Measurements from ENCODE around the gene PNRC1.
"Not testable (repeated sequence)": the region's sequence is repeated elsewhere in the genome, so short reads cannot be mapped to it uniquely, and the experiment has no call there.

Gene PNRC1

DNA sequence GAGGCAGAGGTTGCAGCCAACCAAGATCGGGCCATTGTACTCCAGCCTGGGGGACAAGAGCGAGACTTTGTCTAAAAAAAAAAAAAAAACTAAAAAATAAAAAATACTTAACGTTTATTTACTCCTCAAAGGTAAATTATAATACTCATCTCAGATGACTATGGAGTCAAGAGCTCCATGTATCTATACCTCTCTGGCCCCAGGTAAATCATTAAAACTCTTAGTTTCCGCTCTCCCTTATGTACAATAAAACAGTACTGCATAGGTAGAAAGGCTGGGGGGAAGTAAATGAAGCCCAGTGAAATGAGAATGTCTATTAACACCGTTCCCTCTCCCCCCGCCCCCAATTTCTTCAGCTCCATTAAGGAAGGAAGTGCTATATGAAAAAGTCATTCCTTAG lies 36.2 kb downstream of the PNRC1 start:
- Histone ChIP-seq H3K27ac (ENCODE audit: low read depth, low read length) (no peak overlapping the region), H3K27me3 (ENCODE audit: control insufficient read depth in 1 of 2, insufficient read depth in 2 of 2, low read length in 2 of 2) (no peaks in the 10 kb centered on the region), H3K4me3 (ENCODE audit: low read depth in 1 of 2, low read length in 2 of 2) (peak overlapping the region in 1 of 2 donors; percentile 62), H3K9me3 (ENCODE audit: low read length) (no peaks in the 10 kb centered on the region), H3K4me1 (ENCODE audit: insufficient read depth, low read length) (peaks cover 4% of the 10 kb centered on the region), H3K36me3 (ENCODE audit: insufficient read depth, low read length) (no peaks in the 10 kb centered on the region), H3K9ac (ENCODE audit: low read length) (no peak overlapping the region)

DNA sequence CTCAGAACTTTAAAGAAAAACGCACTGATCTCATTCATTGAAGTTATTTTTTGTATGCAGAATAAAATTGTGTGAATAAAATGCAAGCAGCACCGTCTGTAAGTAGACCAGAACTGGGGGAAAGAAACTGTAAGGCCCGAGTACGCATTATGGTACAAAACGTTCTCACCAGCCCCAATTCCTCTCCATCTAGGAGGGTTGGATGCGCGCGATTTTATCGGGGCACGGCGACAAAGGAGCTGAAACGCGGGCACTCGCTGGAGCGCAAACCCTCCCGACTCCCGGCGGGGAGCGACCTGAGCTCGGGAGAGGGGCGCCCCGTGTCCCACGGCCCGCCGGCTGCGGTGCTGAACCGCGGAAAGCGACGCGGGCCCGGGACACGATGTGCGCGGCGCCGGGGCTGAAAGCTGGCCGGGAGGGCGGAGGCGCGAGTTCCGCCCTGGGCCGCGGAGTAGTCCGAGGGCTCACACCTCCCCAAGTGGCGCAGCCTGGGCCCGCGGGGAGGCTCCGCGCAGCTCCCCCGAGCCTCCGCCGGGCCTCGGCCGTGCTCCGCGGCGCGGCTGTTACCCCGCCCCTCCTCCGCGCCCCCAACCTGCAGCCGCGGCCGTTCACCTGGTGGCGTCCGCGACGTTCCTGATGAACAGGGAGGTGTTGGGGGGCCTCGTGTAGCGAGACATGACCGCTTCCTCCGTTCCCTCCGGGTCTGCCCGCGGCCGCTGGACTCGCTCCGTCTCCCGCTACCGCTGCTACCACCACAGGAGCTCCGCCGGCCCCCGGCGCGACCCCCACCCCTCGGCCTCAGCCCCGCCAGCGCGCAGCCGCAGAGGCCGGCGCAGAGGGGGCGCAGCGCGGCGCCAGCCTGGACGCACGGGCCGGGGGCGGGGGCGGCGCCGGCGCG lies 36.9 kb downstream of the PNRC1 start, which contains the start of gene SRSF12:
TSS of gene SRSF12 (minus strand) at position 861 of the 898 bp plus-strand sequence. CDS start at position 677, 184 bp downstream.
- Histone ChIP-seq H3K27me3 (ENCODE audit: control insufficient read depth in 1 of 2, insufficient read depth in 2 of 2, low read length in 2 of 2) (no peaks in the 10 kb centered on the region), H3K9me3 (ENCODE audit: low read length) (no peaks in the 10 kb centered on the region), H3K27ac (ENCODE audit: low read depth, low read length) (peak within 1 kb of the TSS; percentile 64), H3K4me3 (ENCODE audit: low read depth in 1 of 2, low read length in 2 of 2) (peak within 1 kb of the TSS; percentile 52 to 62), H3K4me1 (ENCODE audit: insufficient read depth, low read length) (peaks cover 4% of the 10 kb centered on the region), H3K9ac (ENCODE audit: low read length) (no peak within 1 kb of the TSS), H3K36me3 (ENCODE audit: insufficient read depth, low read length) (no peaks in the 10 kb centered on the region)

DNA sequence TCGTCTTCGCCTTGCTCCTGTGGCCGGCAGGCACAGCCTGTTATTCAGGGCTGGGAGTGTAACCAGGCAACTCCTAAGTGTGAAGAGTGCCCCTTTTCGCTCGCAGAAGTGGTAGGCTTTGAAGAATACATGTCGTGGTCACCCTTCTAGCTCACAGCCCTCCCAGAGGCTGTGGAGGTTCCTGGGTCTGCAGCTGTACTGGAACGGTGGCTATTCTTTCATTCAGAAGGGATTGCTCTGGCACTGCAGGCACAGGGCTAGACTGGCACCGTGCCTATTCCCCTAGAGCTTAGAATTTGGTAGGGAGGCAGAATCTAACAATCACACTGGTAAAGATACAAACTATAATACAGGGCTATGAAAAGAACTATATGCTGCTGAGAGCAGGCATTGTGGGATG lies 38.4 kb downstream of the PNRC1 start:
- H3K27me3 ChIP-seq (ENCODE audit: control insufficient read depth in 1 of 2, insufficient read depth in 2 of 2, low read length in 2 of 2): no peaks in the 10 kb centered on the region
- no peaks in the 10 kb centered on the region for H3K9me3 ChIP-seq (ENCODE audit: low read length)
- H3K4me3 ChIP-seq (ENCODE audit: low read depth in 1 of 2, low read length in 2 of 2): no peak overlapping the region
- H3K36me3 ChIP-seq (ENCODE audit: insufficient read depth, low read length): no peaks in the 10 kb centered on the region
- no peak overlapping the region for H3K9ac ChIP-seq (ENCODE audit: low read length)
- H3K4me1 ChIP-seq (ENCODE audit: insufficient read depth, low read length): peaks cover 4% of the 10 kb centered on the region
- H3K27ac ChIP-seq (ENCODE audit: low read depth, low read length): no peak overlapping the region

DNA sequence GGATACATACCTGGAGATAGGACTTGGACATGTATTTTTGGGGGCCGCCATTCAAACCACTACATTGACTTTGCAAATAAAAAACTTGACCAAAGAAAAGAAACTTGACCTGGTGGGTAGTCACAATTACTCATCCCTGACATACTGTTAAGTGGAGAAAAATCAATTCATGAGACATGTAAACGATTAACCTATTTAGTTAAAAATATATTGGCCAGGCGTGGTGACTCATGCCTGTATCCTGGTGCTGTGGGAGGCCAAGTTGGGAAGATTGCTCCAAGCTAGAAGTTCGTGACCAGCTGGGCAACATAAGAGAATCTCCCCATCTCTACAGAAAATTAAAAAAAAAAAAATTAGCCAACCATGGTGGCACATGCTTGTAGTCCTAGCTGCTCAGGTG lies 39.8 kb downstream of the PNRC1 start:
- Histone ChIP-seq H3K9me3 (ENCODE audit: low read length) (no peaks in the 10 kb centered on the region), H3K9ac (ENCODE audit: low read length) (no peak overlapping the region), H3K27ac (ENCODE audit: low read depth, low read length) (no peak overlapping the region), H3K4me3 (ENCODE audit: low read depth in 1 of 2, low read length in 2 of 2) (no peak overlapping the region), H3K36me3 (ENCODE audit: insufficient read depth, low read length) (no peaks in the 10 kb centered on the region), H3K27me3 (ENCODE audit: control insufficient read depth in 1 of 2, insufficient read depth in 2 of 2, low read length in 2 of 2) (no peaks in the 10 kb centered on the region), H3K4me1 (ENCODE audit: insufficient read depth, low read length) (peaks cover 4% of the 10 kb centered on the region)

DNA sequence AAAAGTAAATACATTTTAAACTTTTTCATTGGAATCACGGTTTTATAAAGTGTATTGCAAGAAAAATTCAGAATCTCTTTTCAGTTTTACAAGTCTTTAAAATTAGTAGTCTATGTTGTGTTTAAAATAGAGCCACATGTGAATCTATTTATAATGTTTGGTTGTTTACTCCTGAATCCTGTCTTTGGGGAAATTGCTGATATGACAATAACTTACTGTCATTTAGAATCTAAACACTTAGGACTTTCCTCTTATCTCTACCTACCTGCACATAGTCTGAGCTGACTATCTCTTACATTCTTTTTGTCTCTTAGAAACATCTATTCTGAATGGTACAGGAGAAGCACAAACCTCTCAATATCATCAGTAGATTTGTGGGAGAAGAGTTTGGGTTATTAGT lies 41.4 kb downstream of the PNRC1 start:
- H3K9ac ChIP-seq (ENCODE audit: low read length): no peak overlapping the region
- H3K36me3 ChIP-seq (ENCODE audit: insufficient read depth, low read length): no peaks in the 10 kb centered on the region
- peaks cover 2% of the 10 kb centered on the region for H3K4me1 ChIP-seq (ENCODE audit: insufficient read depth, low read length)
- no peak overlapping the region for H3K27ac ChIP-seq (ENCODE audit: low read depth, low read length)
- H3K4me3 ChIP-seq (ENCODE audit: low read depth in 1 of 2, low read length in 2 of 2): no peak overlapping the region
- H3K27me3 ChIP-seq (ENCODE audit: control insufficient read depth in 1 of 2, insufficient read depth in 2 of 2, low read length in 2 of 2): no peaks in the 10 kb centered on the region
- H3K9me3 ChIP-seq (ENCODE audit: low read length): no peaks in the 10 kb centered on the region

DNA sequence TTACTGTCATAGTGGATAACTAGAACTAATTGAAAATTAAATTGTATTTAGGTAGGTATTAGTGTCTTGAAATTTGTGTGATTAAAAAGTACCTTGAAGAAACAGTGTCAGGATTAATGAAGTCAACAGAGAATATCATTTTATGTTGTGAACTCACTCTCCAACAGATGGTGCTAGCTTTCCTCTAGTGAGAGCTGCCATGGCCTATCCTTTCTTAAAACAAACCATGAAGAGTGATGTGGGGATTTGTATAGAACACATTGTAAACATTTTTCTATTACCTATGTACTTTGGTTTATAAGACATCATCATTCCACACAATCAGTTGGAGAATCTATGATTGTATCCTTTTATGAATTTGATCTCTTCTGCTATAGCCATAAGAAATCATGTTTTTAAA lies 42.1 kb downstream of the PNRC1 start:
- Histone ChIP-seq H3K27me3 (ENCODE audit: control insufficient read depth in 1 of 2, insufficient read depth in 2 of 2, low read length in 2 of 2) (no peaks in the 10 kb centered on the region), H3K27ac (ENCODE audit: low read depth, low read length) (no peak overlapping the region), H3K9me3 (ENCODE audit: low read length) (no peaks in the 10 kb centered on the region), H3K9ac (ENCODE audit: low read length) (no peak overlapping the region), H3K4me1 (ENCODE audit: insufficient read depth, low read length) (no peaks in the 10 kb centered on the region), H3K36me3 (ENCODE audit: insufficient read depth, low read length) (no peaks in the 10 kb centered on the region), H3K4me3 (ENCODE audit: low read depth in 1 of 2, low read length in 2 of 2) (no peak overlapping the region)

DNA sequence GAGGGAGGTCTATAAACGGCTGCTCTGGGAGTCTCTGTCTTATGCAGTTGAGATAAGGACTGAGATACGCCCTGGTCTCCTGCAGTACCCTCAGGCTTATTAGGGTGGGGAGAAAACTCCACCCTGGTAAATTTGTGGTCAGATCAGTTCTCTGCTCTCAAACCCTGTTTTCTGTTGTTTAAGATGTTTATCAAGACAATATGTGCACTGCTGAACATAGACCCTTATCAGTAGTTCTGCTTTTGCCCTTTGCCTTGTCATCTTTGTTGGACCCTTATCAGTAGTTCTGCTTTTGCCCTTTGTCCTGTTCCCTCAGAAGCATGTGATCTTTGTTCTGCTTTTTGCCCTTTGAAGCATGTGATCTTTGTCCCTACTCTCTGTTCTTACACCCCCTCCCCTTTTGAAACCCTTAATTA lies 47.7 kb downstream of the PNRC1 start:
- not testable (repeated sequence) for H3K27ac ChIP-seq (ENCODE audit: low read depth, low read length); H3K4me1 ChIP-seq (ENCODE audit: insufficient read depth, low read length); H3K9me3 ChIP-seq (ENCODE audit: low read length); H3K27me3 ChIP-seq (ENCODE audit: control insufficient read depth in 1 of 2, insufficient read depth in 2 of 2, low read length in 2 of 2); H3K9ac ChIP-seq (ENCODE audit: low read length); H3K36me3 ChIP-seq (ENCODE audit: insufficient read depth, low read length); H3K4me3 ChIP-seq (ENCODE audit: low read depth in 1 of 2, low read length in 2 of 2)

DNA sequence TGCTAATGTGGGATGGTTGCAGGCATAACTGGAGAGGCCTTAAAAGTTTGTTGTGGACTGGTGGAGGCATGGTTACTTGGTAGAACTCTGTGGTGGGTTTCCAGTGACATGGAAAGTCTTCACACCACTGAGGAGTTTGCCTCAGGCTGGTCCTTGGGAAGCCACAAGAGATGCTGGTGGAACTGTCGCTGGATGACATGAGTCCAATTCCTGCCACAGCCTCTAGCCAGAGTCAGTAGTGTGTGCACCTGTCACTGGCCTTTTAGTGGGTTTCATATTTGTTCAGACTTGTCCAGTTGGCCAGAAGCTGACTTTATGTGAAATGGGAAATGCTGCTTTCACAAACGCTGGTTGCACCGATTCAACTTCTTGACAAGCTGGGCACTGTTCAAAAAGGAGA lies 51.0 kb downstream of the PNRC1 start:
- Histone ChIP-seq H3K36me3 (ENCODE audit: insufficient read depth, low read length) (no peaks in the 10 kb centered on the region), H3K9me3 (ENCODE audit: low read length) (no peaks in the 10 kb centered on the region), H3K4me1 (ENCODE audit: insufficient read depth, low read length) (no peaks in the 10 kb centered on the region), H3K27me3 (ENCODE audit: control insufficient read depth in 1 of 2, insufficient read depth in 2 of 2, low read length in 2 of 2) (no peaks in the 10 kb centered on the region), H3K27ac (ENCODE audit: low read depth, low read length) (no peak overlapping the region), H3K9ac (ENCODE audit: low read length) (no peak overlapping the region), H3K4me3 (ENCODE audit: low read depth in 1 of 2, low read length in 2 of 2) (no peak overlapping the region)

DNA sequence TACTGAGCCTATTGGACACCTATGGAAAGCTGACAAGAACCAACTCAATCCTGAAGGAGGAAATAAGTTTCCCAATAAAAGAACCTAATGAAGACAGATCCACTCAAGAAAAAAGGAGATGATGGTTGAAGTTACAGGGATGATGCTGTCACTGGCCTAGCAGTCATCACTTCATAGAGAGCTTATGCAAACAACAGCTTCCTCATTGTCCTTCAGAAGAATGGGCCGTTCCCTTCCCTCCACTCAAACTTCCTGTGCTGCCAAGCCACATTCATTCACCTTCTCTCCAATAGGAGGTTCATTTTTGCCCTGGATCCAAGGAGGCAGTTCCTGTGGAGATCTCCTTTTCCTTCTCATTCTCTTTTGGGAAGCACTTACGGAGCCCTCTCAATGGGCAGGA lies 51.5 kb downstream of the PNRC1 start:
- Histone ChIP-seq H3K4me1 (ENCODE audit: insufficient read depth, low read length) (no peaks in the 10 kb centered on the region), H3K9me3 (ENCODE audit: low read length) (no peaks in the 10 kb centered on the region), H3K4me3 (ENCODE audit: low read depth in 1 of 2, low read length in 2 of 2) (no peak overlapping the region), H3K27ac (ENCODE audit: low read depth, low read length) (no peak overlapping the region), H3K36me3 (ENCODE audit: insufficient read depth, low read length) (no peaks in the 10 kb centered on the region), H3K9ac (ENCODE audit: low read length) (no peak overlapping the region), H3K27me3 (ENCODE audit: control insufficient read depth in 1 of 2, insufficient read depth in 2 of 2, low read length in 2 of 2) (no peaks in the 10 kb centered on the region)

DNA sequence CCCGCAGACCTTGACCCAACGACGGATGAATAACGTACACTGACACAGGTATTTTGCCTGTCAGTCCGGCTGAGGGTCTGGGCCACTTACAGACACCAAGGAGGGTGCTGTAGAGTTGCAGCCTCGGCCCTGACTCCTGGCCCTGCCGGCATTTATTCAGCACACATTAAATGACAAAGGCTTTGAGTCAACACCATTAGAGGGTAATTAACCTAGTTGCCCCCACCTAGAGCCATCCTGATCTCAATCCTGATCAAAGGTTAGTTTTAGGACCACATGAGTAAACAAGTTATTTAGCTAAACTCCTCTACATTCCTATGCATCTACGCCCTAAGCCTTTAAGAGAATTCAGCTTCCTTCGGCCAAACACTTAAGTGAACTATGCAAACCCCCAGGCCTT lies 53.4 kb downstream of the PNRC1 start:
- no peaks in the 10 kb centered on the region for H3K4me1 ChIP-seq (ENCODE audit: insufficient read depth, low read length)
- H3K27ac ChIP-seq (ENCODE audit: low read depth, low read length): no peak overlapping the region
- no peaks in the 10 kb centered on the region for H3K36me3 ChIP-seq (ENCODE audit: insufficient read depth, low read length)
- no peaks in the 10 kb centered on the region for H3K27me3 ChIP-seq (ENCODE audit: control insufficient read depth in 1 of 2, insufficient read depth in 2 of 2, low read length in 2 of 2)
- H3K9me3 ChIP-seq (ENCODE audit: low read length): no peaks in the 10 kb centered on the region
- H3K4me3 ChIP-seq (ENCODE audit: low read depth in 1 of 2, low read length in 2 of 2): no peak overlapping the region
- no peak overlapping the region for H3K9ac ChIP-seq (ENCODE audit: low read length)

DNA sequence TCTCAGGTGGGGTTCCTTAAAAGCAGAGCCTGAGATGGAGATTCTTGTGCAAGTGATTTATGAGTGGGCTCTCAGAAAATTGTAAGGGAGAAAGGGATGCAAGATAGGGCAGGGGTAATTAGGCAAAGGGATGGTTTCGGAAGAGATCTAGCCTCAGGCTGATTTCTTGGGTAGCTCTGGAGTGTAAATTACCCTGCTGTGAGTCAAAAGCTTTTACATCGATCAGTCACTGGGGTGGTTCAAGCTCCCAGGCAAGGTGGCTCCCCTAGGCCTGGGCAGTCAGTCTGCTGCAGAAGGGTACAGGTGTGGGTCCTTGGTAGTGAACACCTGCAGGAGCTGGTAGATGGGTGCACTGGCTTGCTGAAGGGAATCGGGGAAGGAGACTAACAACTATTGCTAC lies 54.2 kb downstream of the PNRC1 start:
- Histone ChIP-seq H3K36me3 (ENCODE audit: insufficient read depth, low read length) (no peaks in the 10 kb centered on the region), H3K9me3 (ENCODE audit: low read length) (no peaks in the 10 kb centered on the region), H3K4me1 (ENCODE audit: insufficient read depth, low read length) (peaks cover 4% of the 10 kb centered on the region), H3K27me3 (ENCODE audit: control insufficient read depth in 1 of 2, insufficient read depth in 2 of 2, low read length in 2 of 2) (no peaks in the 10 kb centered on the region), H3K27ac (ENCODE audit: low read depth, low read length) (no peak overlapping the region), H3K9ac (ENCODE audit: low read length) (no peak overlapping the region), H3K4me3 (ENCODE audit: low read depth in 1 of 2, low read length in 2 of 2) (no peak overlapping the region)
